Prostate gland (tissue), 2 donors: ENCODE results near the gene ZNF512B.
"Not testable (repeated sequence)": the region's sequence is repeated elsewhere in the genome, so short reads cannot be mapped to it uniquely, and the experiment has no call there.

ENCODE experiments used
- CTCF ChIP-seq, 4 experiments: fragments of 200-600 bp in 2 of 4; fragments of 450-650 bp in 2 of 4; sonication (generic) in 2 of 4; IDR thresholded peaks; 1 replicate in 3 of 4; 2 replicates in 1 of 4; pipeline ENCODE4 v1.5.1; 2016 to 2019; ENCODE audit warnings: antibody characterized with exemption in 4 of 4, mild to moderate bottlenecking in 2 of 4, moderate library complexity in 2 of 4
- POLR2A ChIP-seq: fragments of 450-650 bp; IDR thresholded peaks from one replicate; pipeline ENCODE4 v1.6.1; 2016; ENCODE audit warnings: antibody characterized with exemption, mild to moderate bottlenecking

DNA sequence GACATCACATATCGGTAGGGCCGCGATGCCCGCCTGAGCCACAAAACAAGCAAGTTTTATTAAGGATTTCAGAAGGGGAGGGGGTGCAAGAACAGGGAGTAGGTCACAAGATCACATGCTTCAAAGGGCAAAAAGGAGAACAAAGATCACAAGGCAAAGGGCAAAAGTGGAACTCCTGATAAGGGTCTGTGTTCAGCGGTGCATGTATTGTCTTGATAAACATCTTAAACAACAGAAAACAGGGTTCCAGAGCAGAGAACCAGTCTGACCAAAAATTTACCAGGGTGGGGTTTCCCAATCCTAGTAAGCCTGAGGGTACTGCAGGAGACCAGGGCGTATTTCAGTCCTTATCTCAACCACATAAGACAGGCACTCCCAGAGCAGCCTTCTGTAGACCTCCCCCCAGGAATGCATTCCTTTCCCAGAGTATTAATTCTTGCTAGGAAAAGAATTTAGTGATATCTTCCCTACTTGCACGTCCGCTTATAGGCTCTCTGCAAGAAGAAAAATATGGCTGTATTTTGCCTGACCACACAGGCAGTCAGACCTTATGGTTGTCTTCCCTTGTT lies 53.3 kb downstream of the ZNF512B start:
- TF ChIP-seq CTCF (IDR thresholded peaks at IDR 0.05); POLR2A: not testable (repeated sequence)
